IMR-90 (cell line): ENCODE results near the gene PANK4. TPM values are rescaled to one million over a fixed set of nuclear protein-coding genes. Genes with fewer than 3 reads are reported as not detected.
"Not testable (repeated sequence)": the region's sequence is repeated elsewhere in the genome, so short reads cannot be mapped to it uniquely, and the experiment has no call there.

Source experiments
- ATAC-seq: fragments of 200-7000 bp; cut with Tn5 transposase; 2 replicates; pipeline ENCODE4 v1.9.1; 2020; ENCODE audit warnings: low read depth, mild to moderate bottlenecking, moderate library complexity
- BruUV-seq: library from RNA; stranded (reverse); fragments of 400-500 nt; replicated peaks from 2 replicates; lab custom pipeline; 2021; lab: Mats Ljungman, UMichigan
- CTCF ChIA-PET: fragments of 300-600 bp; formaldehyde crosslinking; extraction: SDS; loops from one replicate; lab custom pipeline; 2021; ENCODE audit warnings: antibody characterized with exemption; lab: Yijun Ruan, JAX
- POLR2A ChIA-PET: fragments of 300-600 bp; sonication (Branson Sonifier 250); formaldehyde crosslinking; loops from one replicate; lab custom pipeline; 2022; ENCODE audit warnings: antibody characterized with exemption; ENCODE audit not compliant: unreplicated experiment; lab: Charles Lee
- DNase-seq: peaks from one replicate; pipeline ENCODE4 v3.0.0; 2013
- H2AFZ ChIP-seq: replicated peaks from 2 replicates; pipeline ENCODE3; 2013; ENCODE audit warnings: low read length, mild to moderate bottlenecking; ENCODE audit not compliant: poor library complexity
- H2AK5ac ChIP-seq: 2 replicates; pipeline ENCODE4 v1.6.1; 2013; ENCODE audit warnings: low read depth, low read length, inconsistent platforms
- H2AK9ac ChIP-seq: replicated peaks from 2 replicates; pipeline ENCODE3; 2013; ENCODE audit warnings: mild to moderate bottlenecking, low read depth, low read length, moderate library complexity; ENCODE audit not compliant: poor library complexity
- H2BK120ac ChIP-seq: 2 replicates; pipeline ENCODE4 v1.6.1; 2013; ENCODE audit warnings: low read depth, low read length, inconsistent platforms
- H2BK15ac ChIP-seq: 3 replicates; pipeline ENCODE4 v1.6.1; 2013; ENCODE audit warnings: low read depth, low read length, inconsistent platforms
- H2BK20ac ChIP-seq: 2 replicates; pipeline ENCODE4 v1.6.1; 2013; ENCODE audit warnings: low read depth, mild to moderate bottlenecking, inconsistent platforms, low read length, moderate library complexity
- H2BK5ac ChIP-seq: 2 replicates; pipeline ENCODE4 v1.6.1; 2013; ENCODE audit warnings: mild to moderate bottlenecking, low read depth, low read length, inconsistent platforms; ENCODE audit not compliant: poor library complexity, severe bottlenecking
- H3K14ac ChIP-seq: replicated peaks from 2 replicates; pipeline ENCODE4 v1.6.1; 2013; ENCODE audit warnings: low read depth, low read length, inconsistent platforms
- H3K18ac ChIP-seq: 2 replicates; pipeline ENCODE4 v1.6.1; 2013; ENCODE audit warnings: low read depth, low read length, control low read depth
- H3K23ac ChIP-seq: 2 replicates; pipeline ENCODE4 v1.6.1; 2013; ENCODE audit warnings: low read depth, low read length, inconsistent platforms
- H3K27ac ChIP-seq: 2 replicates; pipeline ENCODE4 v1.5.1; 2013; ENCODE audit warnings: mild to moderate bottlenecking, control low read depth, low read length; ENCODE audit not compliant: insufficient read depth
- H3K27me3 ChIP-seq: 2 replicates; pipeline ENCODE4 v1.6.1; 2013; ENCODE audit warnings: low read length; ENCODE audit not compliant: control insufficient read depth, insufficient read depth
- H3K36me3 ChIP-seq: 2 replicates; pipeline ENCODE4 v1.6.1; 2013; ENCODE audit warnings: low read length, mixed read lengths; ENCODE audit not compliant: control insufficient read depth, insufficient read depth
- H3K4ac ChIP-seq: 2 replicates; pipeline ENCODE4 v1.6.1; 2013; ENCODE audit warnings: low read depth, low read length, inconsistent platforms
- H3K4me1 ChIP-seq: 2 replicates; pipeline ENCODE4 v1.6.1; 2013; ENCODE audit warnings: low read length, mixed read lengths; ENCODE audit not compliant: control insufficient read depth, insufficient read depth
- H3K4me2 ChIP-seq: 2 replicates; pipeline ENCODE4 v1.6.1; 2013; ENCODE audit warnings: low read depth, mild to moderate bottlenecking, control low read depth, low read length, moderate library complexity
- H3K4me3 ChIP-seq: 2 replicates; pipeline ENCODE4 v1.5.1; 2013; ENCODE audit warnings: low read depth, mild to moderate bottlenecking, control low read depth, low read length, moderate library complexity; ENCODE audit not compliant: insufficient read depth
- H3K56ac ChIP-seq: 2 replicates; pipeline ENCODE4 v1.6.1; 2013; ENCODE audit warnings: low read length, inconsistent platforms; ENCODE audit not compliant: insufficient read depth; ENCODE audit errors: extremely low read depth
- H3K79me1 ChIP-seq, 2 experiments: 2 replicates each; pipeline ENCODE4 v1.6.1; 2013; ENCODE audit warnings: low read length in 2 of 2, inconsistent platforms in 1 of 2, low read depth in 1 of 2
- H3K9ac ChIP-seq: 2 replicates; pipeline ENCODE4 v1.6.1; 2013; ENCODE audit warnings: low read depth, low read length, control low read depth
- H3K9me1 ChIP-seq: 2 replicates; pipeline ENCODE4 v1.6.1; 2013; ENCODE audit warnings: low read length, inconsistent platforms; ENCODE audit not compliant: insufficient read depth
- H3K9me3 ChIP-seq: 2 replicates; pipeline ENCODE4 v1.6.1; 2013; ENCODE audit warnings: low read length; ENCODE audit not compliant: control insufficient read depth, insufficient read depth
- H4K20me1 ChIP-seq: 2 replicates; pipeline ENCODE4 v1.6.1; 2013; ENCODE audit warnings: low read length, inconsistent platforms; ENCODE audit not compliant: insufficient read depth
- H4K5ac ChIP-seq: 2 replicates; pipeline ENCODE4 v1.6.1; 2013; ENCODE audit warnings: mild to moderate bottlenecking, low read depth, low read length, control low read depth
- H4K8ac ChIP-seq, 2 experiments: 2 replicates each; pipeline ENCODE4 v1.6.1; 2013; ENCODE audit warnings: low read depth in 2 of 2, low read length in 2 of 2, control low read depth in 1 of 2, inconsistent platforms in 1 of 2
- H4K91ac ChIP-seq: 2 replicates; pipeline ENCODE4 v1.6.1; 2013; ENCODE audit warnings: low read depth, low read length, inconsistent platforms; ENCODE audit not compliant: insufficient read depth
- WGBS, 2 experiments: methylation state at CpG; one replicate each; pipeline versions ENCODE4 v1.1.5 to v1.1.7; 2013; ENCODE audit warnings: missing lambda C conversion rate in 2 of 2; ENCODE audit not compliant: insufficient read length in 1 of 2; ENCODE audit errors: extremely low coverage in 2 of 2; 5-methylcytosine and 5-hydroxymethylcytosine counted together
- dilution Hi-C: fragments of 300-500 bp; cut with HindIII; formaldehyde crosslinking; loops from one replicate; pipeline ENCODE4 v1.14.3; 2018; ENCODE audit warnings: low sequenced_read_pairs; ENCODE audit not compliant: unreplicated experiment
- in situ Hi-C: fragments of 300-500 bp; cut with MboI; formaldehyde crosslinking; loops from 3 replicates; pipeline ENCODE4 v1.14.3; 2019; ENCODE audit warnings: low sequenced_read_pairs, inconsistent platforms, mixed read lengths
- intact Hi-C: fragments of 100-400 bp; cut with micrococcal nuclease; formaldehyde crosslinking; loops from 2 replicates; pipeline ENCODE4 v1.10.0; 2022
- polyA plus RNA-seq, 3 experiments: library from polyadenylated mRNA; depleted of rRNA; stranded (reverse); fragments of >200 nt; gene quantifications; 2 replicates each; pipeline ENCODE4 v1.2.3, GENCODE V29; 2012; ENCODE audit warnings: low replicate concordance in 1 of 3
- total RNA-seq: library from RNA; depleted of rRNA; stranded (reverse); fragments of >200 nt; gene quantifications from 2 replicates; pipeline ENCODE4 v1.2.3, GENCODE V29; 2012

The PANK4 gene
- total and polyA plus RNA-seq, 2 of the 4 experiments (the other 2 are of a cell fraction), result 14.0 to 18.5 TPM

GRCh38 chr1:2569703-2570102 is 43.3 kb upstream of the PANK4 start:
- peaks cover 38% of the 10 kb centered on the region for H3K27me3 ChIP-seq
- H3K23ac ChIP-seq, in situ Hi-C loops, H3K4me3 ChIP-seq, H3K18ac ChIP-seq, H3K4me2 ChIP-seq, intact Hi-C loops, POLR2A ChIA-PET, DNase-seq, H3K79me1 ChIP-seq, H3K27ac ChIP-seq, H3K9me1 ChIP-seq, H2AK9ac ChIP-seq, H2AFZ ChIP-seq, H2AK5ac ChIP-seq, CTCF ChIA-PET, H2BK120ac ChIP-seq, dilution Hi-C loops, H3K36me3 ChIP-seq, H3K4ac ChIP-seq, H3K4me1 ChIP-seq, H2BK15ac ChIP-seq, BruUV-seq, H2BK20ac ChIP-seq, H2BK5ac ChIP-seq, H4K8ac ChIP-seq, H4K91ac ChIP-seq, H3K9me3 ChIP-seq, H4K20me1 ChIP-seq, H3K56ac ChIP-seq, H3K9ac ChIP-seq, H4K5ac ChIP-seq, ATAC-seq, H3K14ac ChIP-seq: not testable (repeated sequence)
- 50% methylated on average over 1 of the region's 13 CpGs; no CpG with 5 or more reads in 1 of the 2 experiments for WGBS, 2 experiments
